Lung (tissue), 12 donors: ENCODE data around the gene ACSM6. TPM values are rescaled to one million over a fixed set of nuclear protein-coding genes. Genes with fewer than 3 reads are reported as not detected.

ENCODE experiments used
- ATAC-seq: fragments of 200-7000 bp; cut with Tn5 transposase; one replicate; pipeline ENCODE4 v1.9.1; 2020; ENCODE audit warnings: moderate number of reproducible peaks; ENCODE audit not compliant: insufficient read depth, low FRiP score
- DNase-seq, 3 donors: peaks; one replicate each; pipeline ENCODE4 v3.0.0-alpha.2; 2013 to 2017
- H3K27ac ChIP-seq, 2 donors: one replicate each; pipeline ENCODE4 v1.5.1; 2013; ENCODE audit warnings: mild to moderate bottlenecking in 2 of 2, moderate library complexity in 2 of 2, control low read depth in 1 of 2, inconsistent platforms in 1 of 2, low read depth in 1 of 2, low read length in 1 of 2
- H3K27me3 ChIP-seq, 3 donors: one replicate each; pipeline ENCODE4 v1.5.1; 2013; ENCODE audit warnings: low read length in 2 of 3; ENCODE audit not compliant: control insufficient read depth in 3 of 3, insufficient read depth in 3 of 3
- H3K36me3 ChIP-seq, 4 donors: one replicate each; pipeline ENCODE4 v1.5.1; 2013; ENCODE audit warnings: low read length in 4 of 4, mild to moderate bottlenecking in 1 of 4, moderate library complexity in 1 of 4; ENCODE audit not compliant: control insufficient read depth in 4 of 4, insufficient read depth in 4 of 4
- H3K4me1 ChIP-seq, 5 donors: one replicate each; pipeline ENCODE4 v1.5.1; 2013; ENCODE audit warnings: low read length in 5 of 5, mild to moderate bottlenecking in 2 of 5, moderate library complexity in 1 of 5; ENCODE audit not compliant: control insufficient read depth in 5 of 5, insufficient read depth in 5 of 5
- H3K4me3 ChIP-seq: one replicate; pipeline ENCODE4 v1.5.1; 2013; ENCODE audit warnings: mild to moderate bottlenecking, control low read depth, moderate library complexity
- H3K9ac ChIP-seq, 2 donors: one replicate each; pipeline ENCODE4 v1.5.1; 2013; ENCODE audit warnings: low read length in 2 of 2, control low read depth in 1 of 2; ENCODE audit not compliant: insufficient read depth in 1 of 2
- H3K9me3 ChIP-seq, 4 donors: one replicate each; pipeline ENCODE4 v1.5.1; 2013; ENCODE audit warnings: low read length in 3 of 4, mild to moderate bottlenecking in 1 of 4, moderate library complexity in 1 of 4; ENCODE audit not compliant: control insufficient read depth in 4 of 4, insufficient read depth in 3 of 4
- CTCF ChIP-seq: IDR thresholded peaks from 2 replicates; pipeline ENCODE4 v1.5.1; 2012; ENCODE audit warnings: mild to moderate bottlenecking; ENCODE audit errors: control extremely low read depth, extremely low read depth
- WGBS, 2 donors: extraction: QIAGEN DNeasy Blood & Tissue Kit; methylation state at CpG; one replicate each; pipeline ENCODE4 v1.1.7; 2013; 5-methylcytosine and 5-hydroxymethylcytosine counted together
- polyA plus RNA-seq, 2 donors: library from polyadenylated mRNA; stranded (reverse); fragments of 200-250 nt; gene quantifications; one replicate each; pipeline ENCODE4 v1.2.1, GENCODE V29; 2013
- total RNA-seq, 2 donors: library from RNA; depleted of rRNA in 1 of 2; stranded (reverse); fragments of >200 nt in 1 of 2; gene quantifications; one replicate each; pipeline ENCODE4 v1.2.1, GENCODE V29; 2014 to 2021
- donor health status: control.
- donor health status: control.
- donor health status: Bipolar disorder and iron deficiency.
- donor health status: healthy.
- donor health status: DM: yes; HTN: yes; CAD: no.

Gene ACSM6
- total and polyA plus RNA-seq, 4 donors = not detected

GRCh38 chr10:95171336-95171735 lies 22.7 kb upstream of the ACSM6 start:
- no peak overlapping the region for H3K4me3 ChIP-seq
- 82 to 89% methylated on average over 3 of the region's 3 CpGs for WGBS, 2 donors
- no peak for DNase-seq
- H3K9me3 ChIP-seq = peaks cover 0 to under 1% (median 0%) of the 10 kb centered on the region in 4 donors
- no peak for TF ChIP-seq CTCF
- no peaks in the 10 kb centered on the region for H3K27me3 ChIP-seq
- H3K36me3 ChIP-seq = no peaks in the 10 kb centered on the region
- no peak for ATAC-seq
- no peaks in the 10 kb centered on the region for H3K4me1 ChIP-seq
- H3K9ac ChIP-seq = no peak overlapping the region
- H3K27ac ChIP-seq = no peak overlapping the region

DNA sequence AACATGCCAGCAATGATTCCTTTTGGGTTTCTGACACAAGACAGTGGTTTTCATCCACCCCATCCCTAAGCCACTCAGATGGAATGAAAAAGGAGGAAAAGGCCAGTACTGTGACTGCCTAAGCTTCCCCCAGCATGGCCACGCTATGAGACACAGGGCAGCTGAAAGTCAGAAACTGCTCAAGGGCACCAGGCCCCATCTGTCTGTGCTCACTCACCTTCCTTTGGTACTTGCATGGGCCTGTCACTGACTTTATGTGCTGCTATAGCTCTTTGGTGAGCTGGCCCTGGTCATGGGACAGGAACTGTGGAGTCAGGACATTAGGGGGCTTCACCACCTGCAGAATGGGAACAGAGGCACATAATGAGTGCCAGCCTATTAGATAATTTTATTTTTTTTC lies 21.2 kb upstream of the ACSM6 start:
- H3K27ac ChIP-seq = no peak overlapping the region
- H3K36me3 ChIP-seq = no peaks in the 10 kb centered on the region
- WGBS, 2 donors = 87 to 91% methylated on average over 1 of the region's 1 CpG
- H3K4me1 ChIP-seq = no peaks in the 10 kb centered on the region
- no peak overlapping the region for H3K4me3 ChIP-seq
- ATAC-seq (no peak), DNase-seq (no peak)
- peaks cover 0 to 2% (median 0%) of the 10 kb centered on the region in 4 donors for H3K9me3 ChIP-seq
- H3K9ac ChIP-seq = no peak overlapping the region
- no peaks in the 10 kb centered on the region for H3K27me3 ChIP-seq
- no peak for TF ChIP-seq CTCF

DNA sequence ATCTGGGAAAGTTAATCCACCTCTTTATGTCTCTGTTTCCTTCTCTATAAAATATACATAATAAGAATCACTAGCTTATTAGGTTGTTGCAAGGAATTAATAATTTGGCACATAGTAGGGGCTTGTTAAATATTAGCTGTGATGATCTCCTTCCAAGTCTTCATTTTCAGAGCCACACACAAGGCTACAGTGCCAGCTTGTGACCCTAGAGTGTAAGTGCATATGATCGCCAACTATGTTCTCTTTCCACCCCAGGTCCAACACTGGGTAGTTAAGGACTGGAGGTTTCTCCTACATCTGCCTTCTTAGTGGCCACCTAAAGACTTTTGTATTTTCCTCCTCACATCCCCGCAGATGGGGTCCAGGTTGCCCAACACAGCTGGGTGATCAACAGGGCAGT lies 17.9 kb upstream of the ACSM6 start:
- no peak for TF ChIP-seq CTCF
- no peaks in the 10 kb centered on the region for H3K36me3 ChIP-seq
- DNase-seq (no peak), ATAC-seq (no peak)
- 85 to 95% methylated on average over 2 of the region's 2 CpGs for WGBS, 2 donors
- peaks cover 0 to 2% (median 0%) of the 10 kb centered on the region in 4 donors for H3K9me3 ChIP-seq
- no peak overlapping the region for H3K27ac ChIP-seq
- no peak overlapping the region for H3K9ac ChIP-seq
- H3K4me3 ChIP-seq = no peak overlapping the region
- no peaks in the 10 kb centered on the region for H3K4me1 ChIP-seq
- H3K27me3 ChIP-seq = no peaks in the 10 kb centered on the region

GRCh38 chr10:95177429-95177828 lies 16.6 kb upstream of the ACSM6 start:
- no peak overlapping the region for H3K9ac ChIP-seq
- no peaks in the 10 kb centered on the region for H3K36me3 ChIP-seq
- H3K27me3 ChIP-seq = no peaks in the 10 kb centered on the region
- H3K4me1 ChIP-seq = no peaks in the 10 kb centered on the region
- DNase-seq (no peak), ATAC-seq (no peak)
- no peak overlapping the region for H3K4me3 ChIP-seq
- no peak overlapping the region for H3K27ac ChIP-seq
- peaks cover 0 to 2% (median 0%) of the 10 kb centered on the region in 4 donors for H3K9me3 ChIP-seq
- no peak for TF ChIP-seq CTCF
